Muscle of arm (tissue), 12 donors: ENCODE data around the gene ROBO4. TPM values are rescaled to one million over a fixed set of nuclear protein-coding genes. Genes with fewer than 3 reads are reported as not detected.

ENCODE experiments used
- DNase-seq: peaks from one replicate; pipeline ENCODE4 v3.0.0-alpha.2; 2013
- polyA plus RNA-seq, 12 donors: library from polyadenylated mRNA; unstranded; fragments of 120-200 nt; gene quantifications; one replicate each; pipeline ENCODE4 v1.2.1, GENCODE V29; 2013; ENCODE audit not compliant: insufficient read length in 12 of 12

ROBO4 gene
- polyA plus RNA-seq, 12 donors: 22.9 to 41.6 (median 26.4) TPM; not detected in 1

DNA sequence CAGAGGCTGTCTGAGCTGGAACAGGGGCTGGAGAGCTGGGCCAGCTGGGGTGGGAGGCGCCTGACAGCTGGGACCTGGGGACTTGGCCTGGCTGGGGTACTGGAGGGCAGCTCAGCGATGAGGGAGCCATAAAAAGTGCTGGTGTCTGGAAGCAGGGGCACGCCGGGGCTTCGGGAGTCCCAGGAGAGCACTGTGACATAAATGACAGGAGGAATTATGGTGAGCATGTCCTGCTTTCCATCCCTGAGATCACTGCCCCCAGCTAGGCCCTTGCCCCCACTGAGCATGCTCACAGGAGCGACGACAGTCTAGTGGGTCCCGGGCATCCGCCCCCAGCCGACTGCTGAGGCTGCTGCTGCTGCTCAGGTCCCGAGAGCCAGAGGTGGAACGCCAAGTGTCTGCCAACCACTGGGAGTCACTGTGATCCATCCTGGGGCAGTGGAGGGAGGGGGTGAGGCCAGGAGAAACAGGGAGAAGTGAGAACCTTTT is 6.2 kb downstream of the ROBO4 start:
- DNase-seq: no peak

DNA sequence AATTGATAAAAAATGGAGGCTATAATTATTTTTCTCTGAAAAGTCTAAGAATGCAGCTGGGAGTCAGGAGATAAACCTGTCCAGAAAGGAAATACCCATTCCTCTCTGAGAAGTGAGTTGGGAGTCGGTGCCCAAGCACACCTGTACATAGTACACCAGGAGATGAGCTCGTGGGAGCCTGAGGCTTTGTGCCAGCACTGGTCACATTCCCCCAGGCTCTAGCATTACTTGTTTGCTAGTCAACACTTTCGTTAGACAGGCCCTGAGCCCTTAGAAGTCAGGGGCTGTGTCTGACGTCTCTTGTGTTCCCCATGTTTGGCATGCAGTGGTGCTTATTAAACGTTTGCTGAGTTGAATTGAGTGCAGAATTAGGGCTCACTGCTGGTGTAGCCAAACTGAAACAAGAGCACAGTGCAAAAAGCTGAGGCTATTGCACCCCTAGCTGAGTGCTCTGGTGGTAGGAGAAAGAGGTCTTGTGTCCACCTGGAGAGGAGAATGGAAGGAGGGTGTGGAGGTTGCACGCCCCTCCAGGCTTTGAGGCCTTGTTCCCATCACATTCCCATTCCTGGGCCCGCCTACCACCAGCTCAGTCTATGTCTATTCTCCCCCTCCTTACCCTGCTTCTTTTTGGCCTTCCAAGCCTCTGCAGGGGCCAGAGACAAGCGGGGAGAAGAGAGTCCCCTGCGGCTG is 6.8 kb downstream of the ROBO4 start:
- DNase-seq: no peak

DNA sequence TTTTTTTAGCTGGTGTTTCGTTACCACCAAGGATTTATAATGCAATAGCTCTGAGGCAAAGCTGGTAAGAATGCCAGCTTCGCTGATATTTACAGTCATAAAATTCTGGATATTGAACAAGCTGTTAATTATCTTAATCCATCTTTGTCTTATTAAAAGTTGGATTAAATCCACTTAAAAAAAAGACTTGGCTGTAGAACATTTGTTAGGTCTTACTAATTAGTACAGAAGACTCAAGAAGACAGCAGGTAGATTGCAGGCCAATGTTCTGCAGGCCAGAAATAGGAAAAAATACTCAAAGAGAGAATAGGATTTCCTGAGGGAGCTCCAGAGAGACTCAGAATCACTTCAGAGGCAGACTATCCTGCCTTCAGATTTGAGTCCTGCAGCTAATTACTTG is 7.5 kb downstream of the ROBO4 start:
- no peak for DNase-seq

DNA sequence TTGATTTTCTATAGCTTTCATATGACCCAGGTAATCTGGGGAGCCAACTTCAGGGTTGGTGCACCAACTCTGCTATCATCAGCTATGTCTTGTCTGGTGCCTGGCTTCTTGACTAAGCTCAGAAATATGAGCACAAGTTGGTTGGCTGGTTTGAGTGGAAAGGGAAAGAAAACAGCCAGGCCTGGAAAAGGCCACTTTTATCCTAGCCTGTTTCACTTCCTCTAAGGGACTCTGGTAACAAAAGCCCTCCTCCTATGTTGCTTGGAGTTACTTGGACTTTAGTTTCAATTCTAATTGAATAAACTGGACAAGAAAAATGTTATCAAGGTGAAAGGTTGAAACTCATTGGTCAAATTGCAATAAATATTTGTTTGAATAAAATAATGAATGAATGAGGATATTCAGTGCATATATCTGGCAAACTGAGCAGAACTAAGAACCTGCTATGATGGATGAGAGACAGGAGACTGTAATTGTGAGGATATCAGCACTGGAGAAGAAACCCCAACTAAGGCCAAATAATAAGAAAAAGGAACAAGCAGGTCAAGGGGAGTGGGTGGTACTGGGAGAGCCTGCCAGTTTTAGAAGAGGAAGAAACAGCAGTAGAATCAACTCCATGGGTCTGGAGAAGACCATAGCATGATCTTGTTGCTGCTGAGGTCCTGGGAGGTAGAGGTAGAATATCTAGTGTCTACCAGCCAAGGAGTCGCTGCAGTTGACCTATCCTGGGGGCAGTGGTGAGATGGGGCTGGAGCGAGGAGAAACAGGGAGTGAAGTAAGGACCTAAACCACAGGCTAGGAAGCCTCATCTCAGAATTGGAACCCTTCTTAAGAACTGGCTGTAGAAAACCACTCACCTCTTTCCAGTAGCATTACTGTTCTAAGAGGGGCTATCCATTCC is 8.2 kb downstream of the ROBO4 start:
- DNase-seq: no peak

DNA sequence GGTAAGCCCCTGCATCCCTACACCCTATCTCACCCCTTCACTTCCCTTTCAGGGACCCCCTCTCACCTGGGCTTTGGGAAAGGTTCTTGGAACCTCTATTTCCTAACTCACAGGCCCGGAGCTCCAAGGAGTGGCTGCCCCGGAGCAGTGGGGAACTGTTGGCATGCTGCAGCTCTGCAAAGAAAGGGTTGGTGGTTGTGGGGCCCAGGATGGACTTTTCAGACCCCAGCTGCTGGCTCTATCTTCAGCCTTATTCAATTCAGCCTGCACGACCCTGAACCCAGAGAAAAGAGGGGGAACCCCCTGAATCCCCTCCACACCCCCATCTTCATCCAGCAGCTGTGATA is 10.0 kb downstream of the ROBO4 start:
- no peak for DNase-seq

DNA sequence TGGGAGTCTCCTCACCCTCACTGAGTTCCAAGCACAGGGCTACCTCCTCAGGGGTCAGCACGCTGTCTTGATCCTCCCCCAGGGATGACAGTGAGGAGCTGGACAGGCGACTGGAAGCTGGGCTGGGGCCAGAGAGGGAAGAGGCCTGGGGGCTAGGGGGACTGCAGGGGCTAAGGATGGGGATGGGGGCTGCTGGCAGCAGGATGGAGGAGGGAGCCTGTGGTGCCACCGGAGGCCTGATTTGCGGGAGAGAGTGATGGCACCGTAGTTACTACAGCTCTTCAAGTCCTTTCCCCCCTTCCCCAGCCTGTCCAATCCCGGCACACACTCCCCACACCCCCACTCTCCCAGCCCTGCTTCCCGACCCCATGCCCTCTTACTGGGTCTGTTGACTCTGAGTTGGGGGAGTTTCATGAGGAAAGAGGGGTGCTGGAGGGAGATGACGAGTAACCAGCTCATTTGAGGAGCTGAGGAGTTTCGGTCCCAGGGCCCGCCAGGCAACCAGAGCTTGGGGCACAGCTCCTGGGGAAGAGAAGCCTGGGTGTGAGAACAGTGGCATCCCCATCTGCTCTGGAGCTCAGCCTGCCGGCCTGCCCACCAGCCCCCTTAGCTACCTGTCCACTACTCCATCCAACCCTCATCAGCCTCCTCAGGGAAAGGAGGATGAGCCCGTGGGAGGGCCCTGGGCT is 10.5 kb downstream of the ROBO4 start:
- DNase-seq: no peak

DNA sequence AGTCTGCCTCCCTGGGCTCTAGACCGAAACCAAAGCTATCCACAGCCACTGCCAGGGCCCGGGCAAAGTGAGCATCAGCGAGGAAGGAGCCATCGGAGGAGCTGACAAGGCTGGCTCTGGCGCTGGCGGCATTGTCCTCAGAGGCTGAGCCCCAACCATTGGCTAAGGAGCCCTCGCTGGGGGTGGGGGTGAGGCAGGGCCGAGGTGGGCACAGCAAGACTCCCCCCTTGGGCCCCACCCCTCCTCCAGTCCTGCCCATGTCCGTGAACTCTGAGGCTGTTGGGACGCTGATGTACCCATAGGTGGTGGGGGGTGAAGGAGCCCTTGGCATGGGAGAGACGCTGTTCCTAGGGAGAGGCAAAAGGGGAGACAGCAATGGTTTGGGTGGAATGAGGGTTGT is 11.2 kb downstream of the ROBO4 start:
- DNase-seq: no peak

DNA sequence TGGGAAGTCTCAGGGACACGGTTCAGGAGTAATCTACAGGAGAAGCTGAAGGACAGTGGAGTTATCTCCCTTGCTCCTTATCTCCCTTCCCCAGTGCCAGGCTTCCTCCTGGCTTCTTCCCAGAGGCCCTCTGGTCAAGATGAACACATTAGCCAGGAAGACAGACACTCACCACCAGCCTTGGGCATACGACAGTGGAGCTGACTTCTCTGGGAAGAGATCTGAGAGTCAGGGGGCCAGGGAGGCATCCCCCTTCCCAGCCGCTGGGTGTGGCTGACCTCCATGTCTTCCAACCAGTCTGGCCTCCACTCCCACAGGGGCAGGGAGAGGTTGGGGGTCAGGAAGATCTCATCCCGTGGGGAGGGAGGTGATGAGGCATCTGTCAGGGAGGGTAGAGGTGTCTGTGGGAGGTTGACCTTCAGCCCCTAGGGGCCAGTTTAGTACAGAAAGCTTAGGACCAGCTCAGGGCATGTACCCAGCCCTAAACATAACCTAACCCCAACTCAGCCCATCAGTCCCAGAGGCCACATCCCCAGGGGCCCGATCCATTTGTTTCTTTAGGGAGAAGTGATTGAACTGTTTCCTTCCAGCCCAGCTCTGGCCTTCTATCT is 12.7 kb downstream of the ROBO4 start:
- DNase-seq: no peak

DNA sequence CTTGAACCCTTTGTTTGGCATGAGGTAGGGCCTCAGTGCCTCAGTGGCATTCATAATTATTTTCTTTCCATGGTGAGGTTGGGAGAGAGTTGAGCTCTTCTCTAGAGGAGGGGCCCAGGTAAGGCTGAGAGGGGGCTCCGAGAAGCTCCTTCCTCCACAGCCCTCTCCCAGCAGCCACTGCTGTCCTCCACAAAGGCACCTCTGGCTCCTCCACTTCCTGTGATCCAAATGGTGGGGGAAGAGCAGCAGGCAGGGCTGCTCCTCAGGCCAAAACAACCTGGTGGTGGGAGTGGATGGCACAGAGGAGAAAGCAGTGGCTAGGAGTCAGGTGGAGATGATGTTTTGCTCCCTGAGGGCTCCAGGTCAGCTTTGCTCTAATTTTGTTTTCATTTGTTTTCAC is 13.3 kb downstream of the ROBO4 start:
- no peak for DNase-seq

DNA sequence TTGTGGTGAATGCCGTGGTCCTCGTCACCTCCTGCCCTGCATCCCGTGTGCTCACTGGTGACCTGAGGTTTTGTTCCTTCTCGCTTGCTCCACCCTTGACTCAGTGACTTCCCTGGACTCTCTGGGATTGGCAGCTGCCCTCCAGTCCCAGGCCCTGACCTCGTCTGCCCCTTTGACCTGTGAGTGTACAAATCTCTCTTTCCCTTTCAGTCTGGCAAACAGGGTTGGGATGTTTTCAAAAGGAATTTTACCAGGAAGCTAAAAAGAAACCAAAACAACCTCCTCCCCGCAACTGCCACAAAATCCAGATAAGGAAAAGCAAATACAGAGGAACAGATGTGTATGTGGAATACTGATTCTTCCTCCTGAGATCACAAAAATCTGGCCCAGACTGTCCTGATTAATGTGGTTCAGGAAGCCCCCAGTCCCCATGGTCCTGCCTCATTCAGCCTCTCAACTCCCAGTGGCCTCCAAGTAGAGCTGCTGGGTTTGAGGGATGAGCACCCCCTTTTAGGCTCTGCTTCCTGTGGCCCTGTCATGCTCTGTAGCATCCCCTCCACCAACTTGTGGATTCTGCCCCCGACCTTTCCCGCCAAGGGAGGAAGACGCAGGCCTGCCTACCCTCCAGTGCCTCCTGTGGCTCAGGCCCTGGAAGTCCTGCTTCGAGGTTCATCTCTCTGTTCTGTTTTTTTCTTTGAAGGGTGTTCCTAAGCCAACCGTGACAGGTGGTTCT is 15.2 kb downstream of the ROBO4 start:
- DNase-seq: no peak

DNA sequence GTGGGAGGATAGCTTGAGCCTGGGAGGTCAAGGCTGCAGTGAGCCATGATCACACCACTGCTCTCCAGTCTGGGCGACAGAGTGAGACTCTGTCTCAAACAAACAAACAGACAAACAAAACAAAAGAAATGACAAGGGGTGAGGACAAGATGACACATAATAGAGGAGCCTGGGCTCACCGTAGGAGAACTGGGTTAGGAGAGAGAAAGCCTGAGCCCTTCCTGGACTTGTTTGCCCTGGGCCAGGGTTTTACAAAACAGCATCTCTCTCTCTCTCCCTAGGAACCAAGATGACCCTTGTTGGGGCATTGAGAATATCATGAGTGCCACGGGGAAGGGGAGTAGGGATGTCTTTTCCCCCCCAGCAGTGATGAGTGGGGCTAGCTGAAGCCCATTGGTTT is 16.7 kb downstream of the ROBO4 start:
- DNase-seq: no peak

DNA sequence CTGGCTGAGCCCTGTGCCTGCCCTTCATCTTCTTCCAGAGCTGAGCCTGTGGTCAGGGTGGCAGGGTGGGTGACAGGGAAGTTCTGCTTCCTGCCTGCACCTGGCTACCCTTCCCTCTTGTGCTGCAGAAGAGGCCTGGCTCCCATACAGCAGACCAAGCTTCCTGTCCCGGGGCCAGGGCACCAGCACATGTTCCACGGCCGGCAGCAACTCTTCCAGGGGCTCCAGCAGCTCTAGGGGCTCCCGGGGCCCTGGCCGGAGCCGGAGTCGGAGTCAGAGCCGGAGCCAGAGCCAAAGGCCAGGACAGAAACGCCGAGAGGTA is 17.4 kb downstream of the ROBO4 start:
- DNase-seq: no peak

DNA sequence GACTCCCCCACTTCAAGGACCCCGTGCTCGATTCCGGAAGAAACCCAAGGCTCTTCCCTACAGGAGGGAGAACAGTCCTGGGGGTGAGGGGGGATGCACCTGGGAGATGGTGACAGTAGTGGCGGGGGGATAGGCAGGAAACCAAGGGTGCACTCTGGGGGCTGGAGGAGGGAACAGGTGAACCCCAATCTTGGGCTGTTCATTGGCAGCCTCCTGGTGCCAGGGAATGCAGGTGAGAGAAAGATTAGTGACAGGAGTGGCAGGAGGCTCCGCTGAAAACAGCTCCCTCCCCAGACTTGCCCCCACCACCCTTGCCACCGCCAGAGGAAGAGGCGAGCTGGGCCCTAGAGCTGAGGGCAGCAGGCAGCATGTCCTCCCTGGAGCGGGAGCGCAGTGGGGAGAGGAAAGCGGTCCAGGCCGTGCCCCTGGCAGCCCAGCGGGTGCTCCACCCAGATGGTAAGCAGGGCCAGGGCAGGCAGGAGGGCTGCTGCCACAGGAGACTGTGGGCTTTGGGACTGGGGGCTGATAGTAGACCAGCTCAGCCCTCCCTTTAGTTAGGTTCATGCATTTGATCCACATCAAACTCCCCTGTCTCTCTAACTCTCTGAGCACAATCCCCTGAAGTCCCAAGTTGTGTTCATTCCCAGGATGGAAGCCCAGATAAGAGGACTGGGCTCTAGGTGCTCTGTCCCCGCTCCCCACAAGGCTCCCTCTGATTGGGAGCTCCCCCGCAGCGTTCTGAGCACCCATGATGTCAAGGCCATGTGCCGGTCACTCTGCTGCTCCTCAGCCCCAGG is 18.0 kb downstream of the ROBO4 start:
- no peak for DNase-seq

DNA sequence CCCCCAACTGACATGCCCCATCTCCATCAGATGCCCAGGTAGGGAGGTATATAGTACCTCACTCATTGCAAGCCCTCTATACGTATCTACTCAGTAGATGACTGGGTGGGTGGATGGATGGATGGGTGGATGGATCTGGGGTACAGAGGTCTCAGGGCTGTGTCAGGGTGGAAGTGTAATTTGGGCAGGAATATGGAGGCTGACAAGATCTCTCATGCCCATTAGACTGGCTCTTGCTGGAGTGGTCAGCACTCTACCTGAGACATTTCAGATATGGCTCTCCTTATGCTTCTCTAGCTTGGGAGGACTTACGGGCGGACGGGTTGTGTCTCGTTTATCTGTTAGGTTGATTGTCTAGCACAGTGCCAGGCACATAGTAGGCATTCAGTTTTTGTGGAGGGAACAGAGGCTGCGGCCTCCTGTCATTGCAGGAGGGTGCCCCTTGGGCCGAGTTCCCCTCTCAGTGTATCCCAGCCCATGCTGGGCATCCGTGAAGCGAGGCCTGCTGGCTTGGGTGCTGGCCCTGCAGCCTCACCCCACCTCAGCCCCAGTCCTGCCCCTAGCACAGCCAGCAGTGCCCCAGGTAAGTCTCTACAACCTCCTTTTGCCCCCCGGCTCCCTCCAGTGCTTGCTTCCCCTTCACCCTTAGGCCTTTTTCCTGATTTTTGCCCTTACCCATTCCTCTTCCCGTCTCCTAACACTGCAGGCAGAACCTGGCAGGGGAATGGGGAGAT is 18.7 kb downstream of the ROBO4 start:
- DNase-seq: no peak

DNA sequence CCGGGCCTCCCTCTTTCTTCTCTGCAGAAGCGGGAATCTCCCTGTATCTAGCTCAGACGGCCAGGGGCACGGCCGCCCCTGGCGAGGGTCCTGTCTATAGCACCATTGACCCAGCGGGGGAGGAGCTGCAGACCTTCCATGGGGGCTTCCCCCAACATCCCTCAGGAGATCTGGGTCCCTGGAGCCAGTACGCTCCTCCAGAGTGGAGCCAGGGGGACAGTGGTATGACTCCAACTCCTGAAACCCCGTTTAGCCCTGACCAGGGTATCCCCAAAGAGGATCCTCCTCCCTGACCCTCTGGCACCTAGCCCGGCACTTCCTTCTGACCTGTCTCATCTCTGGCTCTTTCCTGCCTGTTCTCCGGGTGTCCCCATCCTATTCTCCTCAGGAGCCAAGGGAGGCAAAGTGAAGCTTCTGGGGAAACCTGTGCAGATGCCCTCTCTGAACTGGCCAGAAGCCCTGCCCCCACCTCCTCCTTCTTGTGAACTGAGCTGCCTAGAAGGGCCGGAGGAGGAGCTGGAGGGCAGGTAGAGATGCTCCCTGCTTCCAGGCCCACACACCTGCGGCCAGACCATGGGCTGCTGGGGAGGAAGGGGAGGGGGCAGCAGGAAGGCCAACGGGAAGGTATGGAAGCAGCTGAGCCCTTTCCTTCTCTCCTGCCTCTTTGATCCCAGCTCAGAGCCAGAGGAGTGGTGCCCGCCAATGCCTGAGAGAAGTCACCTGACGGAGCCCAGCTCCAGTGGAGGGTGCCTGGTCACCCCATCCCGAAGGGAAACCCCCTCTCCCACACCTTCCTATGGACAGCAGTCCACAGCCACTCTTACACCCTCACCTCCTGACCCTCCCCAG is 19.5 kb downstream of the ROBO4 start:
- DNase-seq: no peak

DNA sequence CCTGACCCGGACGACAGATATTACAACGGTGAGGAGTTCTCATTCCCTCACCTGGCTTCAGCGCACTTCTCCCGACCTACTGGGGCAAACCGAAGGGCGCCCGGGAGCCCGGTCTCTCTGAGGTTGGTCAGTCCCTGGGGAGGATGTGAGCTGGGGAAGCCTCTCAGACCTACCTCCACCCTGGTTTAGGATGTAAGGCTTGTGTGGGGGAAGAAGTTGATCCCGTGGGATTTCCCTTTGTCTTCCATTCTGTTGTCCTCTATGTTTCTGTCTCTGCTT is 20.1 kb downstream of the ROBO4 start:
- no peak for DNase-seq

DNA sequence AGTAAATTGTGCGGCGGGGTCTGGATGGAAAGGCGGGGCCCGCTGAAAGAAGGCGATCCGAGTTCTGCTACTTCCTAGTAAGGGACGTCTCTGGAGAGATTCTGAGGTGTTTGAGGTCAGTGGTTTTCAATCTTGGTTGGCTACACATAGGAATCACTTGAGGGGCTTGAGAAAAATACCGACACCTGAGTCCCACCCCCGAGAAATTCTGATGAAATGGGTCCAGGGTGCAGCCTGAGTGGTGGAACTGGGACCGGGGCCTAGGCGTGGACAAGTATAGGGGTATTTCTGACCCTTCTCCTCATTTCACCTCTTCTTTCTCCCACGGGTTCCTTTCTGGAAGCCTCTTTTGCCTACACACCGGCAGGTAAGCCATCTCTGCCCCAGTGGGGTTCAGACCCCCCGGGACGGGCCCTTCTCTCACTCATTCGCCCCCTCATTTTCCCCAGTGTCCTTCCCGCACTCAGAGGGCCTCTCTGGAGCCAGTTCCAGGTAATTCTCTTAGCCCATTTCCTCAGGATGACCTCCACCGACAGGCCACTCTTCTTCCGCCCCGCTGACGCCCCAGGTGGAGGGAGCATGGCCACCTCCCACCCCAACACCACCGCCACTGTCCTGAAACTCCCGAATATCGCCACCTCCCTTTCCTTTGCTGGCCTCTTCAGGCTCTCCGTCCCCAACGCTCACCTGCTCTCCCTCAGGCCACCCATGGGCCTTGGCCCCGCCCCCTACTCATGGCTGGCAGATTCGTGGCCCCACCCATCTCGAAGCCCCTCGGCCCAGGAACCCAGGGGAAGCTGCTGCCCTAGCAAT is 20.6 kb downstream of the ROBO4 start:
- DNase-seq: no peak
